ENCODE measurements around the gene CITED2.
A peak's percentile ranks its signal among the peaks of the same experiment; 100 is the strongest.
"Not testable (repeated sequence)": the region's sequence is repeated elsewhere in the genome, so short reads cannot be mapped to it uniquely, and the experiment has no call there.

CITED2 gene

GRCh38 chr6:139374357-139375225 is at the start of gene CITED2:
Gene CITED2, minus strand, starts transcription at chr6:139374648. Its CDS starts 704 bp downstream, at chr6:139373944.
- DNase-seq (ENCODE audit: low read depth): peak; percentile 97
- peak; percentile 9; the same call in 1 of the 2 replicates for TF ChIP-seq CTCF (conservative IDR thresholded peaks at IDR 0.05; ENCODE audit: low read length)
- peak within 1 kb of the TSS; percentile 92 for H3K4me3 ChIP-seq (ENCODE audit: low read length)

- no peak for TF ChIP-seq CTCF (conservative IDR thresholded peaks at IDR 0.05; ENCODE audit: low read length)
- H3K4me3 ChIP-seq (ENCODE audit: low read length): no peak overlapping the region
- DNase-seq (ENCODE audit: low read depth): no peak
Observed at GRCh38 chr6:139423037-139423703, 48.7 kb upstream of the CITED2 start.

- DNase-seq (ENCODE audit: low read depth): no peak
- TF ChIP-seq CTCF (conservative IDR thresholded peaks at IDR 0.05; ENCODE audit: low read length): no peak
- no peak overlapping the region for H3K4me3 ChIP-seq (ENCODE audit: low read length)
Observed at GRCh38 chr6:139422105-139423036, 47.9 kb upstream of the CITED2 start.

GRCh38 chr6:139418481-139419132 is 44.2 kb upstream of the CITED2 start:
- DNase-seq (ENCODE audit: low read depth): peak; percentile 53
- no peak overlapping the region for H3K4me3 ChIP-seq (ENCODE audit: low read length)
- no peak for TF ChIP-seq CTCF (conservative IDR thresholded peaks at IDR 0.05; ENCODE audit: low read length)

- no peak for DNase-seq (ENCODE audit: low read depth)
- H3K4me3 ChIP-seq (ENCODE audit: low read length): no peak overlapping the region
- no peak for TF ChIP-seq CTCF (conservative IDR thresholded peaks at IDR 0.05; ENCODE audit: low read length)
Observed at GRCh38 chr6:139416146-139416545, 41.7 kb upstream of the CITED2 start.

GRCh38 chr6:139415365-139415764 is 40.9 kb upstream of the CITED2 start:
- no peak for TF ChIP-seq CTCF (conservative IDR thresholded peaks at IDR 0.05; ENCODE audit: low read length)
- no peak for DNase-seq (ENCODE audit: low read depth)
- H3K4me3 ChIP-seq (ENCODE audit: low read length): no peak overlapping the region

GRCh38 chr6:139412103-139412502 is 37.7 kb upstream of the CITED2 start:
- H3K4me3 ChIP-seq (ENCODE audit: low read length); DNase-seq (ENCODE audit: low read depth): not testable (repeated sequence)

Data from AG10803 (cell line).